GM20000 (cell line): ENCODE data around the gene CIC.

Source experiments
- DNase-seq: peaks from one replicate; pipeline ENCODE4 v3.0.0; 2012; ENCODE audit warnings: low spot score
- TF ChIP-seq, protein P1 (sequence below): IDR thresholded peaks from 2 replicates; pipeline ENCODE4 v1.5.1; 2012; ENCODE audit warnings: mild to moderate bottlenecking, control low read depth; ENCODE audit errors: extremely low read depth, missing control alignments

The CIC gene

DNA sequence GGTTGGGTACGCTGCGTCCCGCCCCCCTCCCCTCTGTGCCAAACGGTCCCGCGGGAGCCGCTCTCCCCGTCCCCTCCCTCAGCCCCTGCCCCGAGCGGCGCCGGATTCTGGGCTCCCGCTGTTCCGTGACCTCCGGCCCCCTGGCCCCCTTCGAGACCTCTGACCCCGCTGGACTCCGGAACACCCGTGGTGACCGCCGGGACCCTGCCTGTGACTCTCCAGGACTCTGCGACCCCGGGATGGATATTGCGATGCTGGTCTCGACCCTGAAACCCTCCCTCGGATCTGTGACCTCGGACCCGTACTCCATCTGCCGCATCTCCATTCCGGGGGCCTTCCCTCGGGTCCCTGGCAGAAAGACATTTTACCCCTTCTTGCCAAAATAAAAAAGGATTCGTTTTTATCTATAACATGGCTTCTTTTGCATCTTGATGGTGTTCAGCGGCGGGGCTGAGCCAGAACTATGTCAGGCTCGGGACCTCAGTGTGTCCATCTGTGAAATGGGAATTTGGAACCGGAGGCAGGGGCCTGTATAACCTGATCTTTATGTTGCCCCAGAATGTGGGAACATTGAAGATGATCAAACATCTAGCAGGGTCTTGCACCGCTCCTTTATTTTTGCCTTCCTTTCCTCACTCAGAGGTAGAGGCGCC is 55.7 kb downstream of the CIC start:
- TF ChIP-seq, protein P1, sequence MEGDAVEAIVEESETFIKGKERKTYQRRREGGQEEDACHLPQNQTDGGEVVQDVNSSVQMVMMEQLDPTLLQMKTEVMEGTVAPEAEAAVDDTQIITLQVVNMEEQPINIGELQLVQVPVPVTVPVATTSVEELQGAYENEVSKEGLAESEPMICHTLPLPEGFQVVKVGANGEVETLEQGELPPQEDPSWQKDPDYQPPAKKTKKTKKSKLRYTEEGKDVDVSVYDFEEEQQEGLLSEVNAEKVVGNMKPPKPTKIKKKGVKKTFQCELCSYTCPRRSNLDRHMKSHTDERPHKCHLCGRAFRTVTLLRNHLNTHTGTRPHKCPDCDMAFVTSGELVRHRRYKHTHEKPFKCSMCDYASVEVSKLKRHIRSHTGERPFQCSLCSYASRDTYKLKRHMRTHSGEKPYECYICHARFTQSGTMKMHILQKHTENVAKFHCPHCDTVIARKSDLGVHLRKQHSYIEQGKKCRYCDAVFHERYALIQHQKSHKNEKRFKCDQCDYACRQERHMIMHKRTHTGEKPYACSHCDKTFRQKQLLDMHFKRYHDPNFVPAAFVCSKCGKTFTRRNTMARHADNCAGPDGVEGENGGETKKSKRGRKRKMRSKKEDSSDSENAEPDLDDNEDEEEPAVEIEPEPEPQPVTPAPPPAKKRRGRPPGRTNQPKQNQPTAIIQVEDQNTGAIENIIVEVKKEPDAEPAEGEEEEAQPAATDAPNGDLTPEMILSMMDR, result no peak
- DNase-seq, result no peak

DNA sequence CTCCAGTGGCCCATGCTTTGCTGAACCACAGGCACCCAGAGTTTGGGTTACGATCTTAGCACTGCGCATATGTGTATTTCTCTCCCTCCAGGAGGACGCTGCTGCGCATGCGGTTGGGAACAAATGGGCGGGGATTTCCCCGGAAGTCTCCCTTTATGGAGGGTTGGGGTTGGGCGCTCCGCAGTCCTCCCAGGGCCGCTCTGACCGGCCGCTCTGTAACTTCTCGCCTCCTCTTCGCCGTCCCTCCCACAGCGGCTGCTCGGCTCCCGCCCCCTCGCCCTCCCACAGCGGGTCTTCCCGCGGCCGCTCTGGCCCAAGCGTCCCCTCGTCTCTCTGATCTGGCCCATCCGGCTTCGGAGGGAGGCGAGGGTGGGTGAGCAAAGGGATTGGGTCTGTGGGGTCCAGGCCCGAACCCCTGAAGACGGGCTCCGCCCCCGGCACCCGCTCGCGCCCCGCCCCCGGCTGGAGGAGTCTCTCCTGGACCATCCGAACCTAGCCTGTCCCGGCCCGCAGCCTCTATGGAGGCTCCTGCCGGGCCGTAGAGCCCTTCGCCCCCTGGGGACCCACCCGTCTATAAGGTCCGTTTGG is 56.4 kb downstream of the CIC start, which contains the start of gene MEGF8:
Gene MEGF8 (plus strand): TSS at position 328 of the 588 bp plus-strand sequence. CDS start 609 bp downstream, outside the sequence.
- peak; percentile 99 for DNase-seq
- TF ChIP-seq, protein P1, result peak; percentile 88

DNA sequence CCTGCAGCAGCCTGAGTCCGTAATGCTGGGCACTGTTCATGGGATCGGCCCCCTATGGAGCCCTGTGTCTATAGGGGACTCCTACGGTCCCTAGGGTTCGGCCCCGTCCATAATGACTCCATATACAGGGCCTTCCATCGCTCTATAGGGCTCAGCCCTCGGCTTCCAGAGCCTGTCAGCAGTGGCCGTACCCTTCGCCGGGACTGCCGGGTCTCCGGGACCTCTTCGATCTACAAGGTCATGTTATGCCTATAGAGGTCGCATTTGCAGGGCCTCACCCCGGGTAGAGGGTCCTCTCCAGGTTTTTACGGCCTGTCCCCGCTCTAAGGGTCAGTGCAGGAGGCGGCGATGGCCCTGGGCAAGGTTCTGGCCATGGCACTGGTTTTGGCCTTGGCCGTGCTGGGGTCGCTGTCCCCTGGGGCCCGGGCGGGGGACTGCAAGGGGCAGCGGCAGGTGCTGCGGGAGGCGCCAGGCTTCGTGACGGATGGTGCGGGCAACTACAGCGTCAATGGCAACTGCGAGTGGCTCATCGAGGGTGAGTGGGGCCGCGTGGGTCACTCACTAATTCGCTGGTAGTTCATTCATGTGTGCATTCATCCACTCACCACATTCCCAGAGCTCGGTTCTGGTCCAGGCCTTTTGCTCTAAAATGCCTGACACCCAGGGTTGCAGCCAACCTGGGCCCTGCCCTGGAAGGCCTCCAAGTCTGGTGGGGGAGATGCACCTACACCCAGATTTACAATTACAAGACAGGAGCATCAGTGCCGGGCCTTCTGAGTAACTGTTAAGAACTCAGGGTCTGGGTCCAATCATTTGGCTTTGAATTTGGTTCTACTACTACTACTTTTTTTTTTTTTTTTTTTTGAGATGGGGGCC is 57.1 kb downstream of the CIC start:
- peak; percentile 63 for DNase-seq
- TF ChIP-seq, protein P1, result no peak

DNA sequence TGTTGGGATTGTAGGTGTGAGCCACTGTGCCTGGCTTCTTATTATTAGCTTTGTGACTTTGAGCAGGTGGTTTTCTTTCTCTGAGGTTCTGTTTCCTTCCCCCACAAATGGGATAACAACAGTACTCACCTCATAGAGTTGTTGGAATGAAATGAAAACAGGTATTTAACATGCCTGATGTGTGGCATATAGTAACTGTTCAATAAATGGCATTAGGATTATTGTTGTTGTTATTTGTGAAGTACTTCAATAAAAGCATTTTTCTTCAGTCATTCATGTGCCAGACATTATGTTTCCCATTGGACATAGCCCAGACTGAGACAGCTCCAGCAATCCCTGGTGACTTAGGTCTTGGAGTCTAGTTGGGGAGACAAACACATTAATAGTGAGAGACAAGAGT is 57.9 kb downstream of the CIC start:
- TF ChIP-seq, protein P1, result no peak
- DNase-seq, result no peak

DNA sequence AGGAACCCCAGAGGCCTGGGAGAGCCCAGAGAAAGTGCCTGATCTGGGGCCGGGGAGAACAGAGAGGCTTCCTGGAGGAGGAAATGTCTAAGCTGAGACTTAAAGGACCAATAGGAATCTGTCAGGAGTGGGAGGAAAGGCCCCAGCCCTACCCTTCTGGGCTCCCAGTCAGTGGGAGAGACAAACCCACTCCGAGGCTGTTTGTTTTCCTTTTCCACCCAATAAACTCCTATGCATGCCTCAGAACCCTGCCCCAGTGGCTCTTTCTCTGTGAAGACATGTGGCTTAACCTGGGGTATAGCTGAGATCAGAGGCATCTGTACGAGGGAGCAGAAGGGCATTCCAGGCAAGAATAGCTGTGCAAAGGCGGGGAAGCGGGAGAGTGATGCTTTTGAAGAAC is 58.3 kb downstream of the CIC start:
- DNase-seq, result no peak
- TF ChIP-seq, protein P1, result no peak

DNA sequence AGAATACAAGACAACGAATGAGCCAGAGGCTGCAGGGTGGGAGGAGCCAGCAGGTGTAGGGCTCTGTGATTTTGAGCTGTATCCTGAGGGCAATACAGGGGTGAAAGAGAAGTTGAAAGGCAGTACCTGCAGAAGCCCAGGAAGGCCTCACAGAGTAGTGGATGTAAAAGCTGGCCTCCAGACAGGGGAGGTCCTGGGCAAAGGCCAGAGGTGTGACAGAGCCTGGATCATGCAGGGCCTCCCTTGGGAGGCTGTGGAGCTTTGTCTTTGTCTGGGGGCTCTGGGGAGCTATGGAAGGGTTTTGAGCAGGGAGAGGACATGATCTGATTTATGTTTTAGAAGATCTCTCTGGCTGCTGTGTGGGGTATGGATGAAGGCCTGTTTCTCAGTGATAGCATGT is 59.1 kb downstream of the CIC start:
- TF ChIP-seq, protein P1, result no peak
- DNase-seq, result no peak

DNA sequence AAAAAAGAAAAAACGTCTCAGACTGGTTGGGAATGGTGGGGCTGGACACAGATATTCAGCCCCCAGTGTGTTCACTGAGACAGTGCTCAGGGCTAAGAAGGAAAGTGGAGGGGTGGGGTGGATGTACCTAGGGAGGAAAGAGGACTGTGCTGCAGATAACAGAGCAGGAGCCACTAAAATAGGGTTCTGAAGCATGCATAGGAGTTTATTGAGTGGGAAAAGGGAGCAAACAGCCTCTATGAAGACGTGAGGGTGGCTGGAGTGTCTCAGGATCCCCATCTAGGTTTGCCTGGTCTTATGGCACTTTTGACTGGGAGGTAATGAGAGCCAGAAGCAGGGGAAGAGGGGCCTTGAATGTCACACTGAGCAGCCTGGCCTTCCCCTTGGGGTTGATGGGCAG is 59.8 kb downstream of the CIC start:
- no peak for DNase-seq
- TF ChIP-seq, protein P1, result no peak
